Panc1 (cell line): ENCODE results near the gene KCNH6. TPM values are rescaled to one million over a fixed set of nuclear protein-coding genes. Genes with fewer than 3 reads are reported as not detected.

Experiments used
- ATAC-seq: fragments of 200-7000 bp; cut with Tn5 transposase; 2 replicates; pipeline ENCODE4 v1.9.1; 2020; ENCODE audit warnings: mild to moderate bottlenecking, moderate library complexity
- BruUV-seq: library from RNA; stranded (reverse); fragments of 400-500 nt; replicated peaks from 2 replicates; lab custom pipeline; 2021; lab: Mats Ljungman, UMichigan
- CTCF ChIA-PET: fragments of 300-600 bp; sonication (Branson Sonifier 250); formaldehyde crosslinking; loops from one replicate; lab custom pipeline; 2022; ENCODE audit warnings: antibody characterized with exemption; lab: Charles Lee
- POLR2A ChIA-PET: fragments of 300-600 bp; sonication (Branson Sonifier 250); formaldehyde crosslinking; loops from one replicate; lab custom pipeline; 2022; ENCODE audit warnings: antibody characterized with exemption; lab: Charles Lee
- DNase-seq: peaks from one replicate; pipeline ENCODE4 v3.0.0-alpha.2; 2010; ENCODE audit warnings: low read depth, low spot score
- H3K27ac ChIP-seq: 2 replicates; pipeline ENCODE4 v1.5.1; 2011; ENCODE audit warnings: mild to moderate bottlenecking, low read length, inconsistent platforms
- H3K27me3 ChIP-seq: fragments of 200-500 bp; sonication (Bioruptor generic); 2 replicates; pipeline ENCODE4 v1.6.0; 2014; ENCODE audit warnings: low read length, inconsistent platforms; ENCODE audit not compliant: control insufficient read depth, insufficient read depth
- H3K36me3 ChIP-seq: fragments of 200-500 bp; sonication (Bioruptor generic); 2 replicates; pipeline ENCODE4 v1.5.1; 2014; ENCODE audit warnings: inconsistent platforms, mild to moderate bottlenecking, low read length, moderate library complexity; ENCODE audit not compliant: control insufficient read depth, insufficient read depth
- H3K4me1 ChIP-seq: 2 replicates; pipeline ENCODE4 v1.5.1; 2011; ENCODE audit warnings: inconsistent platforms, mild to moderate bottlenecking, low read length, moderate library complexity; ENCODE audit not compliant: control insufficient read depth, insufficient read depth
- H3K4me3 ChIP-seq, 2 experiments: 2 replicates each; pipeline ENCODE4 v1.5.1; 2011 to 2012; ENCODE audit warnings: low read depth in 2 of 2, low read length in 2 of 2, mild to moderate bottlenecking in 2 of 2, inconsistent platforms in 1 of 2, moderate library complexity in 1 of 2
- H3K9me3 ChIP-seq: fragments of 200-500 bp; sonication (Bioruptor generic); 2 replicates; pipeline ENCODE4 v1.5.1; 2014; ENCODE audit warnings: low read depth, mild to moderate bottlenecking, inconsistent platforms, low read length, moderate library complexity; ENCODE audit not compliant: control insufficient read depth, insufficient read depth
- CTCF ChIP-seq: fragments of 450-650 bp; IDR thresholded peaks from 2 replicates; pipeline ENCODE4 v1.5.1; 2017; ENCODE audit warnings: mild to moderate bottlenecking
- POLR2AphosphoS5 ChIP-seq: IDR thresholded peaks from 2 replicates; pipeline ENCODE4 v1.6.1; 2012; ENCODE audit warnings: mild to moderate bottlenecking, low read depth, low read length, moderate library complexity
- REST ChIP-seq, 2 experiments: IDR thresholded peaks; 2 replicates each; pipeline ENCODE4 v1.6.1; 2011 to 2012; ENCODE audit warnings: low read depth in 2 of 2, control low read depth in 1 of 2, low read length in 1 of 2, mild to moderate bottlenecking in 1 of 2, moderate library complexity in 1 of 2; ENCODE audit not compliant: insufficient read depth in 1 of 2
- SIN3A ChIP-seq: IDR thresholded peaks from 2 replicates; pipeline ENCODE4 v1.6.1; 2012; ENCODE audit warnings: low read depth, mild to moderate bottlenecking, low read length, moderate library complexity, borderline replicate concordance; ENCODE audit not compliant: insufficient read depth
- TCF7L2 ChIP-seq: IDR thresholded peaks from 2 replicates; pipeline ENCODE4 v1.6.1; 2011; ENCODE audit warnings: mild to moderate bottlenecking, low read depth, low read length, inconsistent platforms
- in situ Hi-C: cut with HindIII; loops from 2 replicates; pipeline ENCODE4 v1.10.0; 2016; ENCODE audit warnings: low sequenced_read_pairs, low pct_unique_long_range_greater_than_20kb
- intact Hi-C: fragments of 100-400 bp; cut with micrococcal nuclease; formaldehyde crosslinking; loops from one replicate; pipeline ENCODE4 v1.10.0; 2022; ENCODE audit not compliant: unreplicated experiment
- total RNA-seq: library from RNA; stranded (reverse); gene quantifications from one replicate; pipeline ENCODE4 v1.2.1, GENCODE V29; 2021; ENCODE audit not compliant: unreplicated experiment

KCNH6 gene
- total RNA-seq, 1 experiment from 2014 or later, result not detected

DNA sequence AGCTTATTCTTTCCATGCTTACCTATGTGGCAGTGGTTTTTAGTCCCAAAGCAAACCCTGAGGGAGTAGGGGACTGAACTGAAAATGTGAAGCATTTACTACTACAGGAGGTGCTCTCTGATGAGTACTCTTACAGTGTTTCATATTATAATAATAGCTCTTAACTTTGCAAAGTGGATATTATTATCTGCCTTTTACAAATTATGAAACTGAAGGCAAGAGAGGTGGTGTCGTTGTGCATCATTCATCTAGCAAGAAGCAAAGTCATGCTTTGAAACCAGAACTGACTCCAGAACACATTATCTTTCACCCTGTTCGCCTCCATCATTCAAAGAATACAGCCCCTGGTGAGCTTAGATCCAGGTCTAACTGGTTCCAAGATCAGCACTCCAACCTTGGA is 8.2 kb upstream of the KCNH6 start:
- Histone ChIP-seq H3K9me3 (no peaks in the 10 kb centered on the region), H3K4me1 (no peaks in the 10 kb centered on the region), H3K36me3 (no peaks in the 10 kb centered on the region), H3K27me3 (peaks cover 4% of the 10 kb centered on the region; the same call in 1 of the 2 replicates), H3K4me3 (no peak overlapping the region), H3K27ac (no peak overlapping the region)
- ChIA-PET CTCF (no interaction called here), POLR2A (no interaction called here)
- DNase-seq, result no peak
- TF ChIP-seq POLR2AphosphoS5, result no peak
- TF ChIP-seq REST (IDR thresholded peaks at IDR 0.05; ENCODE audit: insufficient read depth in 1 of 2, low read depth in 2 of 2, low read length in 1 of 2), result no peak
- no peak for TF ChIP-seq TCF7L2
- no peak for TF ChIP-seq SIN3A
- TF ChIP-seq CTCF, result no peak
- ATAC-seq, result no peak
- intact Hi-C loops, result no loop called here
- BruUV-seq, result no TSS peak
- in situ Hi-C loops, result no loop called here

- Histone ChIP-seq H3K27me3 (peaks cover 4% of the 10 kb centered on the region; the same call in 1 of the 2 replicates), H3K4me3 (no peak overlapping the region), H3K9me3 (no peaks in the 10 kb centered on the region), H3K36me3 (no peaks in the 10 kb centered on the region), H3K4me1 (no peaks in the 10 kb centered on the region), H3K27ac (no peak overlapping the region)
- in situ Hi-C loops, result no loop called here
- ATAC-seq (no peak), DNase-seq (no peak)
- ChIA-PET CTCF (no interaction called here), POLR2A (no interaction called here)
- BruUV-seq, result no TSS peak
- TF ChIP-seq TCF7L2, result no peak
- TF ChIP-seq SIN3A, result no peak
- TF ChIP-seq REST (IDR thresholded peaks at IDR 0.05; ENCODE audit: insufficient read depth in 1 of 2, low read depth in 2 of 2, low read length in 1 of 2), result no peak
- no peak for TF ChIP-seq CTCF
- no peak for TF ChIP-seq POLR2AphosphoS5
- intact Hi-C loops, result no loop called here
These were observed 7.7 kb upstream of the KCNH6 start for GRCh38 chr17:63515426-63515825.
